H1 (cell line): Measurements from ENCODE around the gene HNF1B. TPM values are rescaled to one million over a fixed set of nuclear protein-coding genes. Genes with fewer than 3 reads are reported as not detected.

Experiments used
- CTCF ChIA-PET: fragments of 300-600 bp; sonication (Branson Sonifier 250); formaldehyde crosslinking; loops from one replicate; lab custom pipeline; 2021; ENCODE audit not compliant: partially characterized antibody; lab: Charles Lee
- POLR2A ChIA-PET: fragments of 300-600 bp; sonication (Branson Sonifier 250); formaldehyde crosslinking; loops from one replicate; lab custom pipeline; 2021; ENCODE audit warnings: inconsistent platforms; ENCODE audit not compliant: partially characterized antibody; lab: Charles Lee
- DNase-seq, 2 experiments: peaks; one replicate each; pipeline versions ENCODE4 v3.0.0 to v3.0.0-alpha.2; 2010 to 2022; ENCODE audit warnings: low spot score in 2 of 2, low read depth in 1 of 2, mixed read lengths in 1 of 2
- FAIRE-seq: peaks from 2 replicates; lab custom pipeline; 2011; peaks lifted over from hg19 to GRCh38; lab: Jason Lieb, UNC
- H2AFZ ChIP-seq: 2 replicates; pipeline ENCODE4 v1.8.1; 2012; ENCODE audit warnings: low read length, inconsistent platforms
- H2AK5ac ChIP-seq: 2 replicates; pipeline ENCODE4 v1.6.1; 2013; ENCODE audit warnings: low read depth, low read length
- H2BK120ac ChIP-seq: replicated peaks from 2 replicates; pipeline ENCODE3; 2013; ENCODE audit warnings: low read depth, low read length, inconsistent platforms
- H2BK12ac ChIP-seq: 2 replicates; pipeline ENCODE4 v1.6.1; 2013; ENCODE audit warnings: low read depth, low read length
- H2BK15ac ChIP-seq: 2 replicates; pipeline ENCODE4 v1.6.1; 2013; ENCODE audit warnings: low read length
- H2BK20ac ChIP-seq: 2 replicates; pipeline ENCODE4 v1.6.1; 2013; ENCODE audit warnings: low read length
- H2BK5ac ChIP-seq: 2 replicates; pipeline ENCODE4 v1.6.1; 2013; ENCODE audit warnings: low read depth, low read length
- H3K14ac ChIP-seq: 2 replicates; pipeline ENCODE4 v1.6.1; 2013; ENCODE audit warnings: inconsistent platforms; ENCODE audit not compliant: insufficient read length
- H3K18ac ChIP-seq: 2 replicates; pipeline ENCODE4 v1.6.1; 2013; ENCODE audit warnings: low read length; ENCODE audit errors: extremely low read depth
- H3K23ac ChIP-seq: 2 replicates; pipeline ENCODE4 v1.6.1; 2013; ENCODE audit warnings: inconsistent platforms; ENCODE audit not compliant: insufficient read length
- H3K23me2 ChIP-seq: 2 replicates; pipeline ENCODE4 v1.6.1; 2013; ENCODE audit warnings: low read depth, low read length
- H3K27ac ChIP-seq: 2 replicates; pipeline ENCODE4 v1.6.1; 2011; ENCODE audit warnings: low read depth, low read length, inconsistent platforms
- H3K27me3 ChIP-seq, 4 experiments: replicated peaks in 1 of 4; 1 replicate in 1 of 4; 2 replicates in 3 of 4; pipeline versions ENCODE4 v1.6.1 to v1.8.1; 2011 to 2013; ENCODE audit warnings: low read length in 3 of 4, mild to moderate bottlenecking in 3 of 4, inconsistent platforms in 2 of 4, mixed read lengths in 2 of 4, moderate library complexity in 1 of 4; ENCODE audit not compliant: control insufficient read depth in 3 of 4, insufficient read depth in 3 of 4; ENCODE audit errors: extremely low read depth in 1 of 4
- H3K36me3 ChIP-seq, 4 experiments: 2 replicates each; pipeline versions ENCODE4 v1.6.1 to v1.8.1; 2011 to 2013; ENCODE audit warnings: mild to moderate bottlenecking in 4 of 4, low read length in 3 of 4, moderate library complexity in 2 of 4, control low read depth in 1 of 4, inconsistent platforms in 1 of 4; ENCODE audit not compliant: insufficient read depth in 4 of 4, control insufficient read depth in 2 of 4
- H3K4ac ChIP-seq: replicated peaks from 2 replicates; pipeline ENCODE3; 2013; ENCODE audit warnings: low read length, low read depth, mixed read lengths, inconsistent platforms; ENCODE audit not compliant: insufficient read length
- H3K4me1 ChIP-seq, 4 experiments: replicated peaks in 1 of 4; 1 replicate in 1 of 4; 2 replicates in 3 of 4; pipeline versions ENCODE4 v1.6.1 to v1.8.1; 2011 to 2013; ENCODE audit warnings: low read length in 3 of 4, inconsistent platforms in 2 of 4, mixed read lengths in 1 of 4; ENCODE audit not compliant: insufficient read depth in 4 of 4, control insufficient read depth in 3 of 4
- H3K4me2 ChIP-seq, 2 experiments: 2 replicates each; pipeline versions ENCODE4 v1.6.1 to v1.8.1; 2011 to 2013; ENCODE audit warnings: low read depth in 2 of 2, low read length in 2 of 2, control low read depth in 1 of 2, inconsistent platforms in 1 of 2, mild to moderate bottlenecking in 1 of 2; ENCODE audit not compliant: insufficient read depth in 1 of 2
- H3K4me3 ChIP-seq, 4 experiments: fragments of 200-600, 300-600 bp in 1 of 4; sonication (generic), shearing (Covaris generic), sonication (Bioruptor Twin) in 1 of 4; 2 replicates each; pipeline versions ENCODE4 v1.5.1 to v1.8.1; 2011 to 2016; ENCODE audit warnings: low read length in 4 of 4, low read depth in 3 of 4, control low read depth in 2 of 4, inconsistent platforms in 2 of 4, mild to moderate bottlenecking in 2 of 4, mixed read lengths in 1 of 4, moderate library complexity in 1 of 4; ENCODE audit not compliant: insufficient read depth in 2 of 4; ENCODE audit errors: extremely low read depth in 1 of 4
- H3K56ac ChIP-seq: replicated peaks from 2 replicates; pipeline ENCODE3; 2013; ENCODE audit warnings: low read depth, mild to moderate bottlenecking, mixed read lengths, low read length, inconsistent platforms; ENCODE audit not compliant: insufficient read length
- H3K79me1 ChIP-seq: 2 replicates; pipeline ENCODE4 v1.6.1; 2013; ENCODE audit warnings: low read depth, low read length, control low read depth
- H3K79me2 ChIP-seq, 2 experiments: 2 replicates each; pipeline versions ENCODE4 v1.6.1 to v1.8.1; 2012 to 2013; ENCODE audit warnings: low read length in 2 of 2, mild to moderate bottlenecking in 2 of 2, inconsistent platforms in 1 of 2; ENCODE audit not compliant: insufficient read depth in 2 of 2, control insufficient read depth in 1 of 2
- H3K9ac ChIP-seq, 4 experiments: replicated peaks in 1 of 4; 1 replicate in 1 of 4; 2 replicates in 3 of 4; pipeline versions ENCODE4 v1.6.1 to v1.8.1; 2011 to 2013; ENCODE audit warnings: low read depth in 3 of 4, low read length in 3 of 4, control low read depth in 2 of 4, mild to moderate bottlenecking in 2 of 4, moderate library complexity in 2 of 4, inconsistent platforms in 1 of 4; ENCODE audit errors: extremely low read depth in 1 of 4
- H3K9me3 ChIP-seq, 2 experiments: 2 replicates each; pipeline versions ENCODE4 v1.6.1 to v1.8.1; 2012 to 2013; ENCODE audit warnings: mild to moderate bottlenecking in 2 of 2, moderate library complexity in 2 of 2, control low read depth in 1 of 2, inconsistent platforms in 1 of 2, low read depth in 1 of 2, low read length in 1 of 2, mixed read lengths in 1 of 2; ENCODE audit not compliant: insufficient read depth in 2 of 2
- H4K20me1 ChIP-seq, 2 experiments: replicated peaks in 1 of 2; 2 replicates each; pipeline versions ENCODE3 to v1.8.1; 2011 to 2013; ENCODE audit warnings: inconsistent platforms in 2 of 2, low read length in 2 of 2, mild to moderate bottlenecking in 1 of 2; ENCODE audit not compliant: insufficient read depth in 2 of 2, control insufficient read depth in 1 of 2
- H4K5ac ChIP-seq: 2 replicates; pipeline ENCODE4 v1.6.1; 2013; ENCODE audit warnings: low read length, low read depth, mixed read lengths, inconsistent platforms; ENCODE audit not compliant: insufficient read length
- H4K8ac ChIP-seq: 2 replicates; pipeline ENCODE4 v1.8.0; 2013; ENCODE audit warnings: mild to moderate bottlenecking, moderate library complexity, low read length, inconsistent platforms; ENCODE audit not compliant: insufficient read depth; ENCODE audit errors: extremely low read depth
- H4K91ac ChIP-seq: replicated peaks from 2 replicates; pipeline ENCODE3; 2013; ENCODE audit warnings: low read length, mixed read lengths, inconsistent platforms; ENCODE audit not compliant: insufficient read length
- BCL11A ChIP-seq, 2 experiments: IDR thresholded peaks; one replicate each; pipeline ENCODE4 v1.6.1; 2011; ENCODE audit warnings: low read depth in 2 of 2, low read length in 2 of 2, mild to moderate bottlenecking in 2 of 2
- CTBP2 ChIP-seq: IDR thresholded peaks from 2 replicates; pipeline ENCODE4 v1.7.0; 2011; ENCODE audit warnings: borderline replicate concordance, mild to moderate bottlenecking, moderate library complexity, mixed read lengths, low read length; ENCODE audit not compliant: insufficient read depth, insufficient read length
- HDAC2 ChIP-seq, 2 experiments: fragments of 300-600 bp in 1 of 2; sonication (generic) in 1 of 2; IDR thresholded peaks; 2 replicates each; pipeline ENCODE4 v1.6.1; 2011 to 2012; ENCODE audit warnings: low read depth in 2 of 2, low read length in 2 of 2, mild to moderate bottlenecking in 2 of 2, moderate library complexity in 2 of 2, borderline replicate concordance in 1 of 2, inconsistent platforms in 1 of 2
- HDAC6 ChIP-seq: IDR thresholded peaks from one replicate; pipeline ENCODE4 v1.7.1; 2012; ENCODE audit warnings: low read depth, mild to moderate bottlenecking, inconsistent platforms, low read length, moderate library complexity
- POU5F1 ChIP-seq: IDR thresholded peaks from 2 replicates; pipeline ENCODE4 v1.6.1; 2011; ENCODE audit warnings: low read depth, mild to moderate bottlenecking, low read length, moderate library complexity
- SIRT6 ChIP-seq: IDR thresholded peaks from one replicate; pipeline ENCODE4 v1.7.1; 2012; ENCODE audit warnings: low read length, inconsistent platforms
- WGBS, 2 experiments: shearing (Covaris generic) in 1 of 2; methylation state at CpG; one replicate each; pipeline versions ENCODE4 v1.1.6 to v1.1.7; 2013 to 2015; ENCODE audit warnings: low lambda C conversion rate in 2 of 2, mixed read lengths in 2 of 2, inconsistent platforms in 1 of 2, low coverage in 1 of 2, missing lambda C conversion rate in 1 of 2; ENCODE audit not compliant: insufficient replicate concordance in 2 of 2, insufficient coverage in 1 of 2, insufficient read length in 1 of 2; ENCODE audit errors: extremely low coverage in 1 of 2, missing lambda C conversion rate in 1 of 2; 5-methylcytosine and 5-hydroxymethylcytosine counted together
- polyA plus RNA-seq, 7 experiments: library from polyadenylated mRNA; depleted of rRNA in 3 of 7; stranded (reverse) in 5 of 7; unstranded in 2 of 7; fragments of >200 nt in 5 of 7; fragments of 200-250 nt in 2 of 7; gene quantifications; 1 replicate in 5 of 7; 2 replicates in 1 of 7; 4 replicates in 1 of 7; pipeline versions ENCODE4 v1.2.1 to v1.2.3, GENCODE V29; 2011 to 2013; ENCODE audit warnings: missing spikeins in 2 of 7, mixed read lengths in 2 of 7
- total RNA-seq: library from RNA; stranded (reverse); fragmentation: NEBNext Ultra II Directional; extraction: Animal tissue kit (Norgen Biotek cat#: 25700); gene quantifications from 2 replicates; pipeline ENCODE4 v1.2.1, GENCODE V29; 2021

HNF1B gene
- total and polyA plus RNA-seq, 2 of the 8 experiments (the other 6 are each of a cell fraction or from before 2014, with no cell fraction given), result 0.13 to 0.30 TPM

DNA sequence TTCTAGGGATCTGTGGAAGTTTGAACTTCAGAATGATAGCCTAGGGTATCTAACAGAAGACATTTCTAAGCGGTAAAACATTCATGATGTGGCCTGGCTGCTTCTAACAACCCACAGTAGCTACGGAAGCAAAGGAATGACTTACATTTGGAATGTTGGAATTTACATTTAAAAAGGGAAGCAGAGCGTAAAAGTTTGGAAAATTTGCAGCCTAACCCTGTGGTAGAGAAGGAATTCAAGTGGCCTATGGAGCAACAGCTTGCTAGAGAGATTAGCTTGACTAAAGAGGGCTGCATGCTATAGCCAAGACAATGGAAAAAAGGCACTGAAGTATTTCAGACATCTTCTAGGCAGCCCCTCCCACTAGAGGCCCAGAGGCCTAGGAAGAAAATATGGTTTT, 50.1 kb downstream of the HNF1B start:
- Histone ChIP-seq H2BK20ac (no peak overlapping the region), H2BK5ac (no peak overlapping the region), H3K4me1 (no peaks in the 10 kb centered on the region), H3K4ac (no peak overlapping the region), H2AK5ac (no peak overlapping the region), H4K5ac (no peak overlapping the region), H3K27ac (no peak overlapping the region), H3K79me1 (no peaks in the 10 kb centered on the region), H3K18ac (no peak overlapping the region), H3K4me2 (no peak overlapping the region), H3K4me3 (no peak overlapping the region), H3K14ac (no peak overlapping the region), H2BK12ac (no peak overlapping the region), H3K36me3 (no peaks in the 10 kb centered on the region), H3K23me2 (no peaks in the 10 kb centered on the region), H4K8ac (no peak overlapping the region), H4K20me1 (no peaks in the 10 kb centered on the region), H3K79me2 (no peaks in the 10 kb centered on the region), H3K23ac (no peak overlapping the region), H2BK120ac (no peak overlapping the region), H2BK15ac (no peak overlapping the region), H3K9ac (no peak overlapping the region), H3K27me3 (no peaks in the 10 kb centered on the region; a peak in 1 of 7 replicates), H3K56ac (no peak overlapping the region), H3K9me3 (peaks cover 11 to 15% of the 10 kb centered on the region in 2 experiments; a peak in 3 of 4 replicates), H4K91ac (no peak overlapping the region), H2AFZ (no peak overlapping the region)
- 88% methylated on average over 3 of the region's 3 CpGs; no CpG with 5 or more reads in 1 of the 2 experiments for WGBS, 2 experiments
- POLR2A ChIA-PET, result no interaction called here
- FAIRE-seq (no peak), DNase-seq (no peak)
- CTCF ChIA-PET, result interaction anchor here (0.9 to 1.4 kb wide), 3 partner anchors 13 to 121 kb away, joined by 4 to 5 read pairs (median 4); no protein-coding TSS in a partner anchor
- TF ChIP-seq POU5F1 (0 out of 2 replicates have a peak, but pooled peaks have one; percentile 6), SIRT6 (no peak), BCL11A (IDR thresholded peaks at IDR 0.05; ENCODE audit: low read depth in 2 of 2, low read length in 2 of 2) (no peak), HDAC2 (IDR thresholded peaks at IDR 0.05; ENCODE audit: borderline replicate concordance in 1 of 2, low read depth in 2 of 2, low read length in 2 of 2) (no peak), CTBP2 (no peak), HDAC6 (no peak)
